Measurements from ENCODE around the gene MAP2K5. TPM values are rescaled to one million over a fixed set of nuclear protein-coding genes. Genes with fewer than 3 reads are reported as not detected.

The MAP2K5 gene
- total RNA-seq, 1 donor from 2014 or later: 25.0 TPM

DNA sequence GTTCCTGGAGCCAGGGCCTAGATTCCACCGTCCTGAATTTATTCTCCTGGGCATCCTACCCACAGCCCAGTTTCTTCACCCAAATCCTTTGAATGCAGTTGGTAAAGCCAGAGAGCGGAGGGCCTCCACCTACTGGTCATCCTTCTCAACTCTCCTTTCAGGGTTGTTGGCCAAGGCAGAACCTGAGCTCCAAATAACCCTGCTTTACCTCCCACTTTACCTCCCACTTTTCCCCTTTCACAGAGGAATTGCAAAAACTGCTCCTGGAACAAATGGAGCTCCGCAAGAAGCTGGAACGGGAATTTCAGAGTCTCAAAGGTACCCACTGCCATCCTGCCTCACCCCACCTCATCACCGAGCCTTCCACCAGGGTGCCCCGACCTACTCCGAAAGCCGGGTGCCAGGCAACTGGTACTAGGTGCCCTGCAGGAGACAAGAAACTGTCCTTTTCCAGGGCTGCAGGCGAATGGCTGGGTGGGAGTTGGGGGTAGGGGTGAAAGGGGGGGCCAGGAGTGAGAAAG, 289.6 kb downstream of the MAP2K5 start:
- H3K36me3 ChIP-seq: no peaks in the 10 kb centered on the region
- H3K4me3 ChIP-seq: peak overlapping the region; percentile 61
- peaks cover 91% of the 10 kb centered on the region for H3K27me3 ChIP-seq (ENCODE audit: low read depth)
- H3K9me3 ChIP-seq (replicated peaks): no peaks in the 10 kb centered on the region
- intact Hi-C loops (cut with micrococcal nuclease): no loop called here
- no peak for DNase-seq
- TF ChIP-seq, protein P1, sequence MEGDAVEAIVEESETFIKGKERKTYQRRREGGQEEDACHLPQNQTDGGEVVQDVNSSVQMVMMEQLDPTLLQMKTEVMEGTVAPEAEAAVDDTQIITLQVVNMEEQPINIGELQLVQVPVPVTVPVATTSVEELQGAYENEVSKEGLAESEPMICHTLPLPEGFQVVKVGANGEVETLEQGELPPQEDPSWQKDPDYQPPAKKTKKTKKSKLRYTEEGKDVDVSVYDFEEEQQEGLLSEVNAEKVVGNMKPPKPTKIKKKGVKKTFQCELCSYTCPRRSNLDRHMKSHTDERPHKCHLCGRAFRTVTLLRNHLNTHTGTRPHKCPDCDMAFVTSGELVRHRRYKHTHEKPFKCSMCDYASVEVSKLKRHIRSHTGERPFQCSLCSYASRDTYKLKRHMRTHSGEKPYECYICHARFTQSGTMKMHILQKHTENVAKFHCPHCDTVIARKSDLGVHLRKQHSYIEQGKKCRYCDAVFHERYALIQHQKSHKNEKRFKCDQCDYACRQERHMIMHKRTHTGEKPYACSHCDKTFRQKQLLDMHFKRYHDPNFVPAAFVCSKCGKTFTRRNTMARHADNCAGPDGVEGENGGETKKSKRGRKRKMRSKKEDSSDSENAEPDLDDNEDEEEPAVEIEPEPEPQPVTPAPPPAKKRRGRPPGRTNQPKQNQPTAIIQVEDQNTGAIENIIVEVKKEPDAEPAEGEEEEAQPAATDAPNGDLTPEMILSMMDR (IDR thresholded peaks at IDR 0.05; ENCODE audit: borderline replicate concordance): peak; percentile 27
- no peak overlapping the region for H3K27ac ChIP-seq (replicated peaks)
- peaks cover 75% of the 10 kb centered on the region for H3K4me1 ChIP-seq

DNA sequence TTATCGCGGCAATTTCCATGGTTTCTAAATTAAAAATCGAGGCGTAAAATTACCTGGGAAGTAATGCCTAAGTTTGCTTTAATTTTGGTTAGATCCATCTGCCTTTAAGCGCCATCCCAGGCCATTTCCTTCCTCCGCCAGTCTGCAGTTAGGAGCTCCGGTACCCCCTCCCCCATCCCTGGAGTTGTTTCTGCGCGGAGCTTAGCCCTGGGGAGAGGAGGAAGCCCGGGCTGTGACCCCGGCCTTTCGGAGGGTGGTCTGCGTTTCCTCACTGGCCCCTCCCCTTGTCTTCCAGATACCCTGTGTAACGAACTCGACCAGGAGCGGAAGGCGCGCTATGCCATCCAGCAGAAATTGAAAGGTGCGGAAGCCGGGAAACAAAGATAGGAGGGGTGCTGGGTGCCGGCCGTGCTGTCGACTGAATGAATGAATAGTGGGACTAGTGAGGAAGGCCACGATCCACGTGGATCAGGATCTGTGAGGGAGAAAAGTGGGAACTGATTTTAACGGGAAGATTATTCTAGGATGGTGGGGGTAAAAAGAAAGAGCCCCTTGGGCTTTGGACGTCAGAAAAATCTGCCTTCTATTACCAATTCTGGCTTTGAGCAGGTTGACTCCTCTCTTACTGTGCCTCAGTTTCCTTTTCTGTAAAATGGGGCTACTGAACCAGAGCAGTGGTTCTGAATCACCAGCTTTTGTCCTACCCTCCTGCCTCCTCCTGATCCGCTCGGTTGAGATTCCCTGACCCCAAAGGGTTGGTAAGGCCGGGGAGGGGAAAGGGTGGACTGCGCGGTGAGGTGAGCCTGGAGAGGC, 290.6 kb downstream of the MAP2K5 start:
- H3K36me3 ChIP-seq: no peaks in the 10 kb centered on the region
- H3K9me3 ChIP-seq (replicated peaks): no peaks in the 10 kb centered on the region
- TF ChIP-seq, protein P1 (IDR thresholded peaks at IDR 0.05; ENCODE audit: borderline replicate concordance): no peak
- no peak for DNase-seq
- H3K27me3 ChIP-seq (ENCODE audit: low read depth): peaks cover 81% of the 10 kb centered on the region
- peaks cover 64% of the 10 kb centered on the region for H3K4me1 ChIP-seq
- intact Hi-C loops (cut with micrococcal nuclease): no loop called here
- H3K27ac ChIP-seq (replicated peaks): no peak overlapping the region
- peak overlapping the region; percentile 61 for H3K4me3 ChIP-seq

DNA sequence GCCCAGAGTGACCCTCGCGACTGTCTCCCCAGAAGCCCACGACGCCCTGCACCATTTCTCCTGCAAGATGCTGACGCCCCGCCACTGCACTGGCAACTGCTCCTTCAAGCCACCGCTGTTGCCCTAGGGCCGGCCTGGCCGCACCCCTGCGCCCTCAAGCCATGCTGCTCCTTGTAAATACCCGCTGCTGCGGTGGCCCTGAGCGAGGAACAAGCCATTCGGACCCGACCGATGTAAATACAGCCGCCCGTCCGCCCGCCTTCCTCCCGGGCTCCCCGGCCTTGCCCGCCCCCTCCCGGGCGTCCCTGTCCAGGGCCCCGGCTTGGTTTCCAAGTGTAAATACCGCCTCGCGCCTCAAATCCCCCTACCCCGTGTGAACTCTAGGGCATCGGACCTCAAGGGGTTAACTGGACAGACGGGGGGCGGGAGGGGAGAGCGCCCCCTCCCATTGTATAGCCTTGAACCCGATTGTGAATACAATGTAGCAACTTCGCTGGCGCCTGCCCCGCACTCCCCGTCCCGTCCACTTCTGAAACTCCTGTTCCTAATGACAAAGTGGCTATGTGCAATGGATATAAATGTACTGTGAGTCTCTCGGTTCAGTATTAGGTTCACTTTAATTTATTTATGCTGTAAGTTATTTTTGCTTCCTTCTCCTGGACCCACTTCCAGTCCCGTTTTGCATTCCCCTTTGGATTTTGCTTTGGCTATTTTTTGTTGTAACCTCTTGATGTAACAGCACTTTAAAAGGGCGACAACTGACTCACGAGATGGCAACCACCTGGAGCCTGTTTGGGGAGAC, 291.4 kb downstream of the MAP2K5 start:
- TF ChIP-seq, protein P1 (IDR thresholded peaks at IDR 0.05; ENCODE audit: borderline replicate concordance): peak; percentile 56
- Histone ChIP-seq H3K27ac (replicated peaks) (no peak overlapping the region), H3K36me3 (no peaks in the 10 kb centered on the region), H3K27me3 (ENCODE audit: low read depth) (peaks cover 73% of the 10 kb centered on the region), H3K9me3 (replicated peaks) (no peaks in the 10 kb centered on the region), H3K4me1 (peaks cover 64% of the 10 kb centered on the region), H3K4me3 (peak overlapping the region; percentile 61)
- intact Hi-C loops (cut with micrococcal nuclease): no loop called here
- DNase-seq: no peak

DNA sequence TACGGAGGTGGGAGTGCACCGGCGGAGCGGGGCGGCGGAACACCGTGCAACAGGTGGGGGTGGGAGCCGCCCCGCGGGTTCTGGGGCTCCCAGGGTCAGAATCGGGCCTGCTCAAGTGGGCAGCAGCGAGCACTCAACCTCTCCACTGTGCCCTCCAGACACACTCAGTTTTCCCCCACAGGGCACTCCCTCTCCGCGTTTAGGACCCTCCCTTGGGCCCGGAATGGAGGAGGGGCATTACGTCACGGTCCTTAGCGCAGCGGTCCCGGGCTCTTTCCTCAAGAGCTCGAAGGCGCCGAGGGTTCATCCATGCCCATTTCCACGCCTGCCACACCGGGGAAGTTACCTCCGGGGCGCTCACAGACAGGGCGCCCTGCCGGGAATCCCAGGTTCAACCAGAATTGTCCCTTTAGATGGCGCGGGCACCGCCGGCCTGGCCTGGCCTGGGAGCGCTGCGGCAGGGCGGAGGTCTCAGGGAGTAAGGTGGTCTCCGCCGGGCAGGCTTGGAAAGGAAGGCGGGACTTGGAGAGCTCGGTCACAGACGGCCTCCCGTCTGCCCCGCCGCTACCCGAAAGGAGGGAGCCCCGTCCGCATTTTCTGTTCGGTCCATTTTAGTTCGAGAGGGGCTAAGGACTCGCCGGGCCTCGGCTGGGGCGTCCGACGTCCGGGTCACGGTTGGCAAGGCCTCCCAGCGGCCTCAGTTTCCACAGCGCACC, 292.2 kb downstream of the MAP2K5 start:
- TF ChIP-seq, protein P1 (IDR thresholded peaks at IDR 0.05; ENCODE audit: borderline replicate concordance): no peak
- peaks cover 65% of the 10 kb centered on the region for H3K27me3 ChIP-seq (ENCODE audit: low read depth)
- H3K36me3 ChIP-seq: no peaks in the 10 kb centered on the region
- H3K9me3 ChIP-seq (replicated peaks): no peaks in the 10 kb centered on the region
- H3K4me3 ChIP-seq: peak overlapping the region; percentile 61
- intact Hi-C loops (cut with micrococcal nuclease): no loop called here
- no peak for DNase-seq
- H3K4me1 ChIP-seq: peaks cover 64% of the 10 kb centered on the region
- no peak overlapping the region for H3K27ac ChIP-seq (replicated peaks)

All from left ventricle myocardium inferior (tissue), 1 donor.